ENCODE results near the gene NPIPB6.
"Not testable (repeated sequence)": the region's sequence is repeated elsewhere in the genome, so short reads cannot be mapped to it uniquely, and the experiment has no call there.

NPIPB6 gene

GRCh38 chr16:28364268-28365173 lies 1.2 kb upstream of the NPIPB6 start:
- H3K27me3 ChIP-seq (ENCODE audit: control insufficient read depth in 5 of 5, insufficient read depth in 4 of 5, low read length in 5 of 5); H3K36me3 ChIP-seq (ENCODE audit: control insufficient read depth in 5 of 5, insufficient read depth in 5 of 5, low read length in 5 of 5); H3K27ac ChIP-seq (ENCODE audit: low read depth, low read length); H3K9ac ChIP-seq (ENCODE audit: low read length in 5 of 5); H3K4me3 ChIP-seq (ENCODE audit: low read depth in 1 of 5, low read length in 5 of 5); H3K4me1 ChIP-seq (ENCODE audit: control insufficient read depth in 5 of 5, insufficient read depth in 5 of 5, low read length in 5 of 5); H3K9me3 ChIP-seq (ENCODE audit: control insufficient read depth in 5 of 5, low read length in 5 of 5): not testable (repeated sequence)

- not testable (repeated sequence) for H3K27me3 ChIP-seq (ENCODE audit: control insufficient read depth in 5 of 5, insufficient read depth in 4 of 5, low read length in 5 of 5); H3K9me3 ChIP-seq (ENCODE audit: control insufficient read depth in 5 of 5, low read length in 5 of 5); H3K27ac ChIP-seq (ENCODE audit: low read depth, low read length); H3K36me3 ChIP-seq (ENCODE audit: control insufficient read depth in 5 of 5, insufficient read depth in 5 of 5, low read length in 5 of 5); H3K9ac ChIP-seq (ENCODE audit: low read length in 5 of 5); H3K4me3 ChIP-seq (ENCODE audit: low read depth in 1 of 5, low read length in 5 of 5); H3K4me1 ChIP-seq (ENCODE audit: control insufficient read depth in 5 of 5, insufficient read depth in 5 of 5, low read length in 5 of 5)
Measured at GRCh38 chr16:28362600-28362999, 708 bp downstream of the NPIPB6 start.

GRCh38 chr16:28338230-28338629 lies 25.1 kb downstream of the NPIPB6 start:
- H3K4me1 ChIP-seq (ENCODE audit: control insufficient read depth in 5 of 5, insufficient read depth in 5 of 5, low read length in 5 of 5); H3K9me3 ChIP-seq (ENCODE audit: control insufficient read depth in 5 of 5, low read length in 5 of 5); H3K36me3 ChIP-seq (ENCODE audit: control insufficient read depth in 5 of 5, insufficient read depth in 5 of 5, low read length in 5 of 5); H3K4me3 ChIP-seq (ENCODE audit: low read depth in 1 of 5, low read length in 5 of 5); H3K27me3 ChIP-seq (ENCODE audit: control insufficient read depth in 5 of 5, insufficient read depth in 4 of 5, low read length in 5 of 5); H3K27ac ChIP-seq (ENCODE audit: low read depth, low read length); H3K9ac ChIP-seq (ENCODE audit: low read length in 5 of 5): not testable (repeated sequence)

- not testable (repeated sequence) for H3K27ac ChIP-seq (ENCODE audit: low read depth, low read length); H3K9ac ChIP-seq (ENCODE audit: low read length in 5 of 5); H3K9me3 ChIP-seq (ENCODE audit: control insufficient read depth in 5 of 5, low read length in 5 of 5); H3K4me1 ChIP-seq (ENCODE audit: control insufficient read depth in 5 of 5, insufficient read depth in 5 of 5, low read length in 5 of 5); H3K36me3 ChIP-seq (ENCODE audit: control insufficient read depth in 5 of 5, insufficient read depth in 5 of 5, low read length in 5 of 5); H3K27me3 ChIP-seq (ENCODE audit: control insufficient read depth in 5 of 5, insufficient read depth in 4 of 5, low read length in 5 of 5); H3K4me3 ChIP-seq (ENCODE audit: low read depth in 1 of 5, low read length in 5 of 5)
Measured at GRCh38 chr16:28336940-28337710, 26.2 kb downstream of the NPIPB6 start.

- not testable (repeated sequence) for H3K4me3 ChIP-seq (ENCODE audit: low read depth in 1 of 5, low read length in 5 of 5); H3K27ac ChIP-seq (ENCODE audit: low read depth, low read length); H3K27me3 ChIP-seq (ENCODE audit: control insufficient read depth in 5 of 5, insufficient read depth in 4 of 5, low read length in 5 of 5); H3K9me3 ChIP-seq (ENCODE audit: control insufficient read depth in 5 of 5, low read length in 5 of 5); H3K9ac ChIP-seq (ENCODE audit: low read length in 5 of 5); H3K4me1 ChIP-seq (ENCODE audit: control insufficient read depth in 5 of 5, insufficient read depth in 5 of 5, low read length in 5 of 5); H3K36me3 ChIP-seq (ENCODE audit: control insufficient read depth in 5 of 5, insufficient read depth in 5 of 5, low read length in 5 of 5)
Measured at GRCh38 chr16:28335678-28336077, 27.6 kb downstream of the NPIPB6 start.

GRCh38 chr16:28332632-28333031 lies 30.7 kb downstream of the NPIPB6 start:
- not testable (repeated sequence) for H3K27me3 ChIP-seq (ENCODE audit: control insufficient read depth in 5 of 5, insufficient read depth in 4 of 5, low read length in 5 of 5); H3K9me3 ChIP-seq (ENCODE audit: control insufficient read depth in 5 of 5, low read length in 5 of 5); H3K27ac ChIP-seq (ENCODE audit: low read depth, low read length)

GRCh38 chr16:28330981-28331380 lies 32.3 kb downstream of the NPIPB6 start:
- not testable (repeated sequence) for H3K36me3 ChIP-seq (ENCODE audit: control insufficient read depth in 5 of 5, insufficient read depth in 5 of 5, low read length in 5 of 5); H3K4me3 ChIP-seq (ENCODE audit: low read depth in 1 of 5, low read length in 5 of 5); H3K27me3 ChIP-seq (ENCODE audit: control insufficient read depth in 5 of 5, insufficient read depth in 4 of 5, low read length in 5 of 5); H3K4me1 ChIP-seq (ENCODE audit: control insufficient read depth in 5 of 5, insufficient read depth in 5 of 5, low read length in 5 of 5); H3K27ac ChIP-seq (ENCODE audit: low read depth, low read length); H3K9ac ChIP-seq (ENCODE audit: low read length in 5 of 5); H3K9me3 ChIP-seq (ENCODE audit: control insufficient read depth in 5 of 5, low read length in 5 of 5)

More at GRCh38 chr16:28332632-28333031, 30.7 kb downstream of the NPIPB6 start:
- H3K9ac ChIP-seq (ENCODE audit: low read length in 5 of 5); H3K4me1 ChIP-seq (ENCODE audit: control insufficient read depth in 5 of 5, insufficient read depth in 5 of 5, low read length in 5 of 5); H3K4me3 ChIP-seq (ENCODE audit: low read depth in 1 of 5, low read length in 5 of 5); H3K36me3 ChIP-seq (ENCODE audit: control insufficient read depth in 5 of 5, insufficient read depth in 5 of 5, low read length in 5 of 5): not testable (repeated sequence)

- not testable (repeated sequence) for H3K27me3 ChIP-seq (ENCODE audit: control insufficient read depth in 5 of 5, insufficient read depth in 4 of 5, low read length in 5 of 5); H3K4me3 ChIP-seq (ENCODE audit: low read depth in 1 of 5, low read length in 5 of 5); H3K9ac ChIP-seq (ENCODE audit: low read length in 5 of 5); H3K36me3 ChIP-seq (ENCODE audit: control insufficient read depth in 5 of 5, insufficient read depth in 5 of 5, low read length in 5 of 5); H3K4me1 ChIP-seq (ENCODE audit: control insufficient read depth in 5 of 5, insufficient read depth in 5 of 5, low read length in 5 of 5); H3K9me3 ChIP-seq (ENCODE audit: control insufficient read depth in 5 of 5, low read length in 5 of 5); H3K27ac ChIP-seq (ENCODE audit: low read depth, low read length)
Measured at GRCh38 chr16:28330232-28330631, 33.1 kb downstream of the NPIPB6 start.

GRCh38 chr16:28326881-28327610 lies 36.3 kb downstream of the NPIPB6 start:
- H3K4me1 ChIP-seq (ENCODE audit: control insufficient read depth in 5 of 5, insufficient read depth in 5 of 5, low read length in 5 of 5): no peaks in the 10 kb centered on the region
- no peak overlapping the region for H3K9ac ChIP-seq (ENCODE audit: low read length in 5 of 5)
- no peak overlapping the region for H3K4me3 ChIP-seq (ENCODE audit: low read depth in 1 of 5, low read length in 5 of 5)
- H3K27ac ChIP-seq (ENCODE audit: low read depth, low read length): no peak overlapping the region
- no peaks in the 10 kb centered on the region for H3K9me3 ChIP-seq (ENCODE audit: control insufficient read depth in 5 of 5, low read length in 5 of 5)
- H3K36me3 ChIP-seq (ENCODE audit: control insufficient read depth in 5 of 5, insufficient read depth in 5 of 5, low read length in 5 of 5): no peaks in the 10 kb centered on the region
- H3K27me3 ChIP-seq (ENCODE audit: control insufficient read depth in 5 of 5, insufficient read depth in 4 of 5, low read length in 5 of 5): no peaks in the 10 kb centered on the region

- H3K9ac ChIP-seq (ENCODE audit: low read length in 5 of 5): no peak overlapping the region
- no peaks in the 10 kb centered on the region for H3K4me1 ChIP-seq (ENCODE audit: control insufficient read depth in 5 of 5, insufficient read depth in 5 of 5, low read length in 5 of 5)
- no peak overlapping the region for H3K4me3 ChIP-seq (ENCODE audit: low read depth in 1 of 5, low read length in 5 of 5)
- no peaks in the 10 kb centered on the region for H3K9me3 ChIP-seq (ENCODE audit: control insufficient read depth in 5 of 5, low read length in 5 of 5)
- H3K27me3 ChIP-seq (ENCODE audit: control insufficient read depth in 5 of 5, insufficient read depth in 4 of 5, low read length in 5 of 5): peaks cover 0 to 2% (median 0%) of the 10 kb centered on the region in 5 donors
- H3K36me3 ChIP-seq (ENCODE audit: control insufficient read depth in 5 of 5, insufficient read depth in 5 of 5, low read length in 5 of 5): no peaks in the 10 kb centered on the region
- H3K27ac ChIP-seq (ENCODE audit: low read depth, low read length): no peak overlapping the region
Measured at GRCh38 chr16:28324887-28325279, 38.4 kb downstream of the NPIPB6 start.
